NB4 (cell line): ENCODE measurements around the gene SUCO.

Experiments
- POLR2A ChIP-seq: IDR thresholded peaks from 2 replicates; pipeline ENCODE4 v1.6.1; 2011; ENCODE audit warnings: mild to moderate bottlenecking; ENCODE audit not compliant: insufficient read length; ENCODE audit errors: extremely low read depth
- TF ChIP-seq, protein P1 (sequence below): IDR thresholded peaks from one replicate; pipeline ENCODE4 v1.5.1; 2012; ENCODE audit warnings: low read depth, low read length
- TF ChIP-seq, protein P2 (sequence below): IDR thresholded peaks from 2 replicates; pipeline ENCODE4 v1.6.1; 2011; ENCODE audit warnings: low read depth, low read length

DNA sequence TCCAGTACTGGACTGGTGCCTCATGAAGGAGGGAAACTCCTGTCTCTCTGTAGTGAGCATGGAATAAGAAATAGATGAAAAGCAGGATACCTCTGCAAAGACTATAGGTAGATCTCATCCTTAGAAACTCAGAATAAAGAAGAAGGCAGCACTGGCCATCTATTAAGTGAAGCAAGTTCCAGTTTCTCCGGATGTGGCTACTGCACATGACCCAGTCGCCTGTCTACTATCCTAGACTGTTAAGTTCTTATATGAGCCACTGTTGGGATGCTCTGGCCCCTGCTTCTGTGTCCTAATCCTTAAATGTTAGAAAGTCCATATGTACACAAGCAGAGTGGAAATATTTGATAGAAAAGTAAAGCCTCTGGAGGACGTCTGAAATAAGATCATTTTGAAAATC, 128.2 kb downstream of the SUCO start:
- TF ChIP-seq, protein P1, sequence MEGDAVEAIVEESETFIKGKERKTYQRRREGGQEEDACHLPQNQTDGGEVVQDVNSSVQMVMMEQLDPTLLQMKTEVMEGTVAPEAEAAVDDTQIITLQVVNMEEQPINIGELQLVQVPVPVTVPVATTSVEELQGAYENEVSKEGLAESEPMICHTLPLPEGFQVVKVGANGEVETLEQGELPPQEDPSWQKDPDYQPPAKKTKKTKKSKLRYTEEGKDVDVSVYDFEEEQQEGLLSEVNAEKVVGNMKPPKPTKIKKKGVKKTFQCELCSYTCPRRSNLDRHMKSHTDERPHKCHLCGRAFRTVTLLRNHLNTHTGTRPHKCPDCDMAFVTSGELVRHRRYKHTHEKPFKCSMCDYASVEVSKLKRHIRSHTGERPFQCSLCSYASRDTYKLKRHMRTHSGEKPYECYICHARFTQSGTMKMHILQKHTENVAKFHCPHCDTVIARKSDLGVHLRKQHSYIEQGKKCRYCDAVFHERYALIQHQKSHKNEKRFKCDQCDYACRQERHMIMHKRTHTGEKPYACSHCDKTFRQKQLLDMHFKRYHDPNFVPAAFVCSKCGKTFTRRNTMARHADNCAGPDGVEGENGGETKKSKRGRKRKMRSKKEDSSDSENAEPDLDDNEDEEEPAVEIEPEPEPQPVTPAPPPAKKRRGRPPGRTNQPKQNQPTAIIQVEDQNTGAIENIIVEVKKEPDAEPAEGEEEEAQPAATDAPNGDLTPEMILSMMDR: no peak
- TF ChIP-seq POLR2A: no peak
- TF ChIP-seq, protein P2, sequence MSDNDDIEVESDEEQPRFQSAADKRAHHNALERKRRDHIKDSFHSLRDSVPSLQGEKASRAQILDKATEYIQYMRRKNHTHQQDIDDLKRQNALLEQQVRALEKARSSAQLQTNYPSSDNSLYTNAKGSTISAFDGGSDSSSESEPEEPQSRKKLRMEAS: no peak
